GM06990 (cell line): Measurements from ENCODE around the gene LRRTM3.

Experiments used
- DNase-seq: peaks from one replicate; pipeline ENCODE4 v3.0.0-alpha.2; 2011; ENCODE audit not compliant: insufficient read length; ENCODE audit errors: extremely low read depth
- H3K27me3 ChIP-seq: replicated peaks from 2 replicates; pipeline ENCODE4 v1.6.0; 2011; ENCODE audit warnings: low read length; ENCODE audit not compliant: control insufficient read depth, insufficient read depth
- H3K36me3 ChIP-seq: 2 replicates; pipeline ENCODE4 v1.5.1; 2011; ENCODE audit warnings: low read length; ENCODE audit not compliant: control insufficient read depth, insufficient read depth
- H3K4me3 ChIP-seq: replicated peaks from 2 replicates; pipeline ENCODE4 v1.5.1; 2011; ENCODE audit warnings: low read depth, mild to moderate bottlenecking, control low read depth, low read length
- CTCF ChIP-seq: IDR thresholded peaks from 2 replicates; pipeline ENCODE4 v1.5.1; 2011; ENCODE audit warnings: low read length, control low read depth, mild to moderate bottlenecking, inconsistent platforms; ENCODE audit not compliant: insufficient read depth, poor library complexity, severe bottlenecking

The LRRTM3 gene

GRCh38 chr10:66982792-66983474 lies 57.1 kb downstream of the LRRTM3 start:
- Histone ChIP-seq H3K27me3 (no peaks in the 10 kb centered on the region), H3K4me3 (no peak overlapping the region), H3K36me3 (no peaks in the 10 kb centered on the region)
- no peak for TF ChIP-seq CTCF
- DNase-seq: no peak

- TF ChIP-seq CTCF: no peak
- DNase-seq: no peak
- H3K27me3 ChIP-seq: no peaks in the 10 kb centered on the region
- no peak overlapping the region for H3K4me3 ChIP-seq
- H3K36me3 ChIP-seq: no peaks in the 10 kb centered on the region
Measured at GRCh38 chr10:66983475-66983818, 57.6 kb downstream of the LRRTM3 start.

- no peak for DNase-seq
- Histone ChIP-seq H3K4me3 (no peak overlapping the region), H3K27me3 (no peaks in the 10 kb centered on the region), H3K36me3 (no peaks in the 10 kb centered on the region)
- no peak for TF ChIP-seq CTCF
Measured at GRCh38 chr10:66990143-66990830, 64.5 kb downstream of the LRRTM3 start.

GRCh38 chr10:66996996-66997395 lies 71.2 kb downstream of the LRRTM3 start:
- TF ChIP-seq CTCF: no peak
- Histone ChIP-seq H3K36me3 (no peaks in the 10 kb centered on the region), H3K27me3 (no peaks in the 10 kb centered on the region), H3K4me3 (no peak overlapping the region)
- DNase-seq: no peak

GRCh38 chr10:66999762-67000545 lies 74.1 kb downstream of the LRRTM3 start:
- Histone ChIP-seq H3K36me3 (no peaks in the 10 kb centered on the region), H3K4me3 (no peak overlapping the region), H3K27me3 (no peaks in the 10 kb centered on the region)
- no peak for TF ChIP-seq CTCF
- DNase-seq: no peak
